Activated CD4-positive, alpha-beta T cell treated with anti-CD3 and anti-CD28 coated beads, Interleukin-2, amount 10 ng/mL, durations not matched to agents 7 days and 5 days (primary cell): ENCODE results near the gene RBM42. TPM values are rescaled to one million over a fixed set of nuclear protein-coding genes. Genes with fewer than 3 reads are reported as not detected.
"Not testable (repeated sequence)": the region's sequence is repeated elsewhere in the genome, so short reads cannot be mapped to it uniquely, and the experiment has no call there.

Source experiments
- CTCF ChIA-PET: fragments of 350-600 bp; sonication (Branson Sonifier 250); formaldehyde crosslinking; loops from one replicate; lab custom pipeline; 2021; ENCODE audit warnings: antibody characterized with exemption; lab: Charles Lee
- POLR2A ChIA-PET: fragments of 350-600 bp; sonication (Branson Sonifier 250); formaldehyde crosslinking; loops from one replicate; lab custom pipeline; 2021; ENCODE audit warnings: antibody characterized with exemption; lab: Charles Lee
- DNase-seq: peaks from one replicate; pipeline ENCODE4 v3.0.0-alpha.2; 2020
- H3K27ac Mint-ChIP-seq: one replicate; pipeline ENCODE4 v1.8.0; 2021; ENCODE audit warnings: mild to moderate bottlenecking, moderate library complexity, mixed read lengths
- H3K27me3 Mint-ChIP-seq: one replicate; pipeline ENCODE4 v1.8.0; 2021; ENCODE audit warnings: mixed read lengths
- H3K36me3 Mint-ChIP-seq: one replicate; pipeline ENCODE4 v1.8.0; 2021; ENCODE audit warnings: low read depth, mixed read lengths
- H3K4me1 Mint-ChIP-seq: one replicate; pipeline ENCODE4 v1.8.0; 2021; ENCODE audit warnings: mixed read lengths
- H3K4me3 Mint-ChIP-seq: one replicate; pipeline ENCODE4 v1.8.0; 2021; ENCODE audit warnings: mild to moderate bottlenecking, moderate library complexity, mixed read lengths
- H3K9me3 Mint-ChIP-seq: one replicate; pipeline ENCODE4 v1.8.0; 2021; ENCODE audit warnings: mixed read lengths
- total RNA-seq, 2 experiments: library from RNA; stranded (reverse); gene quantifications; one replicate each; pipeline ENCODE4 v1.2.3, GENCODE V29; 2021

Gene RBM42
- total RNA-seq, 2 experiments from 2014 or later: 100 to 112 TPM

GRCh38 chr19:35644987-35645679 is 16.3 kb downstream of the RBM42 start:
- peak; percentile 77 for DNase-seq
- Mint-ChIP-seq H3K36me3 (no peaks in the 10 kb centered on the region), H3K4me1 (peaks cover 45% of the 10 kb centered on the region), H3K27ac (peak overlapping the region; percentile 91), H3K27me3 (no peaks in the 10 kb centered on the region), H3K4me3 (peak overlapping the region; percentile 72), H3K9me3 (no peaks in the 10 kb centered on the region)
- POLR2A ChIA-PET: no interaction called here
- CTCF ChIA-PET: interaction anchor here (0.9 to 1.5 kb wide), 3 partner anchors 9 to 11 kb away, joined by 3 to 5 read pairs (median 4); no protein-coding TSS in a partner anchor

GRCh38 chr19:35645680-35646511 is 17.1 kb downstream of the RBM42 start:
- Mint-ChIP-seq H3K36me3 (peaks cover 5% of the 10 kb centered on the region), H3K27ac (no peak overlapping the region), H3K4me1 (peaks cover 52% of the 10 kb centered on the region), H3K27me3 (no peaks in the 10 kb centered on the region), H3K9me3 (no peaks in the 10 kb centered on the region), H3K4me3 (no peak overlapping the region)
- ChIA-PET POLR2A (no interaction called here), CTCF (interaction anchor here (0.9 kb wide), 1 partner anchor 10 kb away, joined by 5 read pairs; no protein-coding TSS in a partner anchor)
- DNase-seq: no peak

- H3K4me3 Mint-ChIP-seq: peak within 1 kb of the TSS; percentile 86
- H3K27me3 Mint-ChIP-seq: no peaks in the 10 kb centered on the region
- H3K27ac Mint-ChIP-seq: peak within 1 kb of the TSS; percentile 91
- ChIA-PET POLR2A (interaction anchor here (0.6 to 1.2 kb wide), 4 partner anchors 17 to 172 kb away, joined by 3 to 5 read pairs (median 4); partner anchors contain the start of gene HAUS5), CTCF (interaction anchor here (1.3 to 1.8 kb wide), 4 partner anchors 10 to 99 kb away, joined by 3 to 8 read pairs (median 5); no protein-coding TSS in a partner anchor)
- H3K9me3 Mint-ChIP-seq: no peaks in the 10 kb centered on the region
- peaks cover 15% of the 10 kb centered on the region for H3K36me3 Mint-ChIP-seq
- DNase-seq: peak; percentile 98
- H3K4me1 Mint-ChIP-seq: peaks cover 45% of the 10 kb centered on the region
Observed at GRCh38 chr19:35648017-35648961, 19.5 kb downstream of the RBM42 start, which contains the start of gene COX6B1. Gene COX6B1 (plus strand): TSS chr19:35648323. CDS start chr19:35651244, 2,921 bp downstream.

- peak overlapping the region; percentile 62 for H3K27ac Mint-ChIP-seq
- peaks cover 34% of the 10 kb centered on the region for H3K4me1 Mint-ChIP-seq
- no peaks in the 10 kb centered on the region for H3K9me3 Mint-ChIP-seq
- peaks cover 27% of the 10 kb centered on the region for H3K36me3 Mint-ChIP-seq
- POLR2A ChIA-PET: interaction anchor here (0.6 to 0.7 kb wide), 2 partner anchors 164 to 433 kb away, joined by 3 read pairs; no protein-coding TSS in a partner anchor
- no peak for DNase-seq
- no peaks in the 10 kb centered on the region for H3K27me3 Mint-ChIP-seq
- no peak overlapping the region for H3K4me3 Mint-ChIP-seq
- CTCF ChIA-PET: no interaction called here
Observed at GRCh38 chr19:35650581-35650980, 21.7 kb downstream of the RBM42 start.

- H3K27me3 Mint-ChIP-seq, H3K4me3 Mint-ChIP-seq, H3K9me3 Mint-ChIP-seq, DNase-seq, H3K27ac Mint-ChIP-seq, POLR2A ChIA-PET: not testable (repeated sequence)
- Mint-ChIP-seq H3K36me3 (peaks cover 48% of the 10 kb centered on the region), H3K4me1 (peaks cover 22% of the 10 kb centered on the region)
- CTCF ChIA-PET: interaction anchor here (0.6 to 1.0 kb wide), 3 partner anchors 11 to 76 kb away, joined by 3 read pairs; no protein-coding TSS in a partner anchor
Observed at GRCh38 chr19:35654828-35655227, 26.0 kb downstream of the RBM42 start.

GRCh38 chr19:35655600-35655999 is 26.8 kb downstream of the RBM42 start:
- POLR2A ChIA-PET: no interaction called here
- Mint-ChIP-seq H3K4me3 (no peak overlapping the region), H3K4me1 (peaks cover 16% of the 10 kb centered on the region), H3K36me3 (peaks cover 48% of the 10 kb centered on the region), H3K27ac (no peak overlapping the region), H3K9me3 (no peaks in the 10 kb centered on the region), H3K27me3 (no peaks in the 10 kb centered on the region)
- CTCF ChIA-PET: interaction anchor here (0.6 to 1.0 kb wide), 4 partner anchors 11 to 229 kb away, joined by 3 to 5 read pairs (median 3); no protein-coding TSS in a partner anchor
- DNase-seq: no peak

- H3K27ac Mint-ChIP-seq: no peak overlapping the region
- H3K4me3 Mint-ChIP-seq: no peak overlapping the region
- H3K4me1 Mint-ChIP-seq: peaks cover 7% of the 10 kb centered on the region
- no peak for DNase-seq
- ChIA-PET CTCF (interaction anchor here (0.6 to 1.3 kb wide), 3 partner anchors 17 to 179 kb away, joined by 3 to 4 read pairs (median 3); no protein-coding TSS in a partner anchor), POLR2A (no interaction called here)
- peaks cover 47% of the 10 kb centered on the region for H3K36me3 Mint-ChIP-seq
- no peaks in the 10 kb centered on the region for H3K27me3 Mint-ChIP-seq
- no peaks in the 10 kb centered on the region for H3K9me3 Mint-ChIP-seq
Observed at GRCh38 chr19:35656700-35657099, 27.9 kb downstream of the RBM42 start.

- peaks cover 51% of the 10 kb centered on the region for H3K36me3 Mint-ChIP-seq
- H3K4me3 Mint-ChIP-seq: no peak overlapping the region
- CTCF ChIA-PET: interaction anchor here (0.5 to 1.5 kb wide), 4 partner anchors 10 to 445 kb away, joined by 3 to 5 read pairs (median 3); partner anchors contain the start of gene COX6B1
- H3K27me3 Mint-ChIP-seq: no peaks in the 10 kb centered on the region
- no peak overlapping the region for H3K27ac Mint-ChIP-seq
- DNase-seq: no peak
- peaks cover 4% of the 10 kb centered on the region for H3K4me1 Mint-ChIP-seq
- no peaks in the 10 kb centered on the region for H3K9me3 Mint-ChIP-seq
- POLR2A ChIA-PET: no interaction called here
Observed at GRCh38 chr19:35657904-35658700, 29.3 kb downstream of the RBM42 start.

GRCh38 chr19:35661995-35662340 is 33.1 kb downstream of the RBM42 start:
- H3K27me3 Mint-ChIP-seq: no peaks in the 10 kb centered on the region
- no peak overlapping the region for H3K27ac Mint-ChIP-seq
- POLR2A ChIA-PET: no interaction called here
- peaks cover 39% of the 10 kb centered on the region for H3K36me3 Mint-ChIP-seq
- DNase-seq: no peak
- CTCF ChIA-PET: interaction anchor here (0.6 to 1.1 kb wide), 2 partner anchors 12 to 39 kb away, joined by 3 read pairs; no protein-coding TSS in a partner anchor
- H3K4me3 Mint-ChIP-seq: no peak overlapping the region
- no peaks in the 10 kb centered on the region for H3K9me3 Mint-ChIP-seq
- H3K4me1 Mint-ChIP-seq: no peaks in the 10 kb centered on the region

- Mint-ChIP-seq H3K27me3 (peaks cover 2% of the 10 kb centered on the region), H3K4me1 (no peaks in the 10 kb centered on the region), H3K36me3 (peaks cover 26% of the 10 kb centered on the region), H3K9me3 (no peaks in the 10 kb centered on the region), H3K4me3 (no peak overlapping the region), H3K27ac (no peak overlapping the region)
- no peak for DNase-seq
- ChIA-PET CTCF (no interaction called here), POLR2A (interaction anchor here (0.7 kb wide), 1 partner anchor 67 kb away, joined by 3 read pairs; no protein-coding TSS in a partner anchor)
Observed at GRCh38 chr19:35663981-35664380, 35.1 kb downstream of the RBM42 start.

GRCh38 chr19:35665157-35665556 is 36.3 kb downstream of the RBM42 start:
- POLR2A ChIA-PET: no interaction called here
- no peak for DNase-seq
- no peaks in the 10 kb centered on the region for H3K4me1 Mint-ChIP-seq
- peaks cover 23% of the 10 kb centered on the region for H3K36me3 Mint-ChIP-seq
- H3K9me3 Mint-ChIP-seq: no peaks in the 10 kb centered on the region
- H3K27me3 Mint-ChIP-seq: peaks cover 11% of the 10 kb centered on the region
- H3K4me3 Mint-ChIP-seq: no peak overlapping the region
- no peak overlapping the region for H3K27ac Mint-ChIP-seq
- CTCF ChIA-PET: no interaction called here
